Vagina (tissue), 2 donors: ENCODE results near the gene EDN3.

ENCODE experiments used
- CTCF ChIP-seq, 3 experiments: fragments of 450-650 bp in 2 of 3; fragments of 200-600 bp in 1 of 3; sonication (generic) in 1 of 3; IDR thresholded peaks; one replicate each; pipeline ENCODE4 v1.5.1; 2017 to 2019; ENCODE audit warnings: antibody characterized with exemption in 3 of 3, mild to moderate bottlenecking in 2 of 3, moderate library complexity in 2 of 3
- POLR2A ChIP-seq, 2 donors: fragments of 450-650 bp; IDR thresholded peaks; one replicate each; pipeline ENCODE4 v1.6.1; 2017; ENCODE audit warnings: antibody characterized with exemption in 2 of 2, mild to moderate bottlenecking in 2 of 2, moderate library complexity in 2 of 2

- no peak for TF ChIP-seq POLR2A (IDR thresholded peaks at IDR 0.05)
- TF ChIP-seq CTCF (IDR thresholded peaks at IDR 0.05), result no peak
Measured at GRCh38 chr20:59326188-59326587, 25.8 kb downstream of the EDN3 start.
